ENCODE measurements around the gene FKBP8.

FKBP8 gene

DNA sequence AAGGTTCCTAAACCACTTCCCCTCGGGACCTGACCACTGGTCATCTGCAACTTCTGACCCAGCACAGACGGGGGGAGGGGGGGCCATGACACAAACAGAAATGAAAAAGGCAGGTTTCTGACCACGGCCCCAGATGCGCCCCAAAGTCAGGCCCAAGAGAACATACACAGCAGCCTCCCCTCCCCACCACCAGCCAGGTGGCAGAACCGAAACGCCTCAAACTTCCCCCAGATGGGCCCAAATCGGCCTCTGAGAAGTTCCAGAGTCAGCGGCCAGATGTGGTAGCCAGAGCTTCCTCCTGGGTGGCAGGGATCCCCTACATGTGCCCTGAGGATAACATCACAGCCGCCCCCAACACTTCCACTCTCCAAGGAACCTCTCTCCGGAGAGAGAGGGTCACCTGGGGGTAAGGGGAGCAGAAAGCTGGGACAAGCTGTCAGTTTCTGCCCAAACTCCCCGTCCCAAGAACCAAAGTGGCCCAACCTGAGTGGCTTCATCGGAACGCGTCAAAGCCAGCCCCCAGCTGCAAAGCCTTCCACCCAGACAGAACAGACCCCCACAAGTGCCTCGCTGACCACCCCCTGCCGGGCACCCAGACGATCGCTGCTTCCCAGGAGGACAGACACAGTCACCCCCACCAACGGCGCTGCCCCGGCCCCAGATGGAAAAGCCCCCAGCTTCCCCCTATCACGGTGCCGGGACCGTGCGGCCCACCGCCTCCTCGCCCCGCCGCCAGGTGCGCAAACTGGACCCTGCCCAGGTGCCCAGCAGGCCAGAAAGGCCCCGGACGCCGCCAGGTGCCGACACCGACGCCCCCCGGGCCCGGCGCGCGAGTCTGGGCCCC, 22.3 kb downstream of the FKBP8 start:
- peak; percentile 66 to 71 (median 67) for DNase-seq

DNA sequence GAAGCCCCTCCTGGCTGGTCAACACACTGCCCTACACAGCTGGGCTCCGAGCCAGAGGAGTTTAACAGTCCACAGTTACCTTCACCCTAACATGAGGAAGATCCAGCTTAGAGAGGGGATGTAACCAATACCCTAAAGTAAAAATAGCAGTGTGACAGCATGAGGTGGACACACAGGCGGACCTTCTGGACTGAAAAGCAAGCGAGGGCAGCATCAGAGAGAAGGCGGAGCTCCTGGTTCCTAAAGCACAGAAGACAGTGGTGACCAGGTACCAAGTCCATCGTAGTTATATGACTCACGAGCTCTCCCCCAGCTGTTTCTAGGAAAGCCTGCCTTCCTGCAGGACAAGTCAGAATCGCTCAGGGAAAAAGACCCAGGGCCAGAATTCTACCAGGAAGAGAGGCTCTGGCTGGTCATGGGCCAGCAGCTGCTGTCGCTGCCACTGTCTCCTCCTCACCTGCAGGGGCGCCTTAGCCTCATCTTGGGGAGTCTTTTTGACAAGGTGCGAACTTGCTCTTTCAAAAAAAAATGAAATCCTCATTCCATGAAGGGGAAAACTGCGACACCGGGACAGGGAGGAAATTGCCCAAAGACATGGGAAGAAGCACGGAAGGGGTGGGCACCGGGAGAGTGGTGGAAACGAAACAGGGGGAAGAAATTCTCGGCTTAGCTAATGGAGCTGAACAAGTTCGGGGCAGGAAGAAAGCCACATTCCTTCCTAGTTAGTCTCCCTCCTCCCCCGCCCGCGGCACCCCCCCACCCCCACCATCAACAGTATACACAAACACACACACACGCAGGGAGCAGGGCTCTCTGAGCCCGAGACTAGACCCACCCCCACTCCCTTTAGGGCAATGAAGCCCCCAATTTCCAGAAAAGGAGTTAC, 23.2 kb downstream of the FKBP8 start:
- peak; percentile 56 to 67 (median 66) for DNase-seq

DNA sequence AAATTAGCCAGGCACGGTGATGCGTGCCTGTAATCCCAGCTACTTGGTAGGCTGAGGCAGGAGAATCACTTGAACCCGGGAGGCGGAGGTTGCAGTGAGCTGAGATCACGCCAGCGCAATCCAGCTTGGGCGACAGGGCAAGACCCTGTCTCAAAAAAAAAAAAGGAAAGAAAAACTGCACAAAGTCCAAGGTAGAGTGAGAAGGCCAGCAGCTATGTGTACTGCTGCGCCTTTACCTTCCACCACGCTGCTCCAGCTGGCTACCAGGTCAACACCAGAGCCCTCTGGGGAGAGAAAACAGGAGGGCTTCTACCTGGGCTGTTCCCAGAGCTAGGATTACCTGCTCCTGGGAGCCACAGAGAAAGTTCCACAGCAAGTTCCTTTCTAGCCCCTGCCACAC, 24.7 kb downstream of the FKBP8 start:
- no peak for DNase-seq

DNA sequence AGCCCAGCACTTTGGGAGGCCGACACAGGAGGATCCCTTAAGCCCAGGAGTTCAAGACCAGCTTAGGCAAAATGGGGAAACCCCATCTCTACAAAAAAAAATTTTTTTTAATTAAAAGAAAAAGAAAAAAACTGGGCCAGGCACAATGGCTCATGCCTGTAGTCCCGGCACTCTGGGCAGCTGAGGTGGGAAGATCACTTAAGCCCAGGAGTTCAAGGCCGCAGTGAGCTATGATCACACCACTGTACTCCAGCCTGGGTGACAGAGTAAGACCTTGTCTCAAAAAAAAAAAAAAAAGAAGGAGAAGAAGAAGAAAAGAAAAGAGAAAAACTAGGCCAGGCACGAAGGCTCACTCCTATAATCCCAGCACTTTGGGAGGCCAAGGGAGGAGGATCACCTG, 25.8 kb downstream of the FKBP8 start:
- DNase-seq, result peak in 2 of 3 donors; percentile 30 to 48

DNA sequence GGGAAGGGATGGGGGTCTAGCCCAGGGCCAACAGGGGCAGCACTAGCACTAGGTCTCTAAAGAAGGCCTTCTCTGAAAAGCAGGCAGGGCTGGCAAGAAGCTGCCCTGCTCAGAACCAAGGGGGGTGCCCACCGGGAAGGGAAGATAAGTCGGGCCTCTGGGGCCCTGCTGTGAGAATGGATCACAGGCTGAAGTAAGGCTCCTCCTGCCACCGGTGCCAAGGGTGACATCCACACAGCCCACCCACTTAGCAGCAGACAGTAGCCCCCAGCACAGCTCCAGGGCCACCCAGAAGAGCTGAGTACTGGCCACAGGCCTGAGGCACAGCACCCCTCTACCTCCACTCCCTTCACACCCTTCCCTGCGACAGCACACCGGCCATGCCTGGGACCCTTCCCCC, 27.4 kb downstream of the FKBP8 start:
- no peak for DNase-seq

DNA sequence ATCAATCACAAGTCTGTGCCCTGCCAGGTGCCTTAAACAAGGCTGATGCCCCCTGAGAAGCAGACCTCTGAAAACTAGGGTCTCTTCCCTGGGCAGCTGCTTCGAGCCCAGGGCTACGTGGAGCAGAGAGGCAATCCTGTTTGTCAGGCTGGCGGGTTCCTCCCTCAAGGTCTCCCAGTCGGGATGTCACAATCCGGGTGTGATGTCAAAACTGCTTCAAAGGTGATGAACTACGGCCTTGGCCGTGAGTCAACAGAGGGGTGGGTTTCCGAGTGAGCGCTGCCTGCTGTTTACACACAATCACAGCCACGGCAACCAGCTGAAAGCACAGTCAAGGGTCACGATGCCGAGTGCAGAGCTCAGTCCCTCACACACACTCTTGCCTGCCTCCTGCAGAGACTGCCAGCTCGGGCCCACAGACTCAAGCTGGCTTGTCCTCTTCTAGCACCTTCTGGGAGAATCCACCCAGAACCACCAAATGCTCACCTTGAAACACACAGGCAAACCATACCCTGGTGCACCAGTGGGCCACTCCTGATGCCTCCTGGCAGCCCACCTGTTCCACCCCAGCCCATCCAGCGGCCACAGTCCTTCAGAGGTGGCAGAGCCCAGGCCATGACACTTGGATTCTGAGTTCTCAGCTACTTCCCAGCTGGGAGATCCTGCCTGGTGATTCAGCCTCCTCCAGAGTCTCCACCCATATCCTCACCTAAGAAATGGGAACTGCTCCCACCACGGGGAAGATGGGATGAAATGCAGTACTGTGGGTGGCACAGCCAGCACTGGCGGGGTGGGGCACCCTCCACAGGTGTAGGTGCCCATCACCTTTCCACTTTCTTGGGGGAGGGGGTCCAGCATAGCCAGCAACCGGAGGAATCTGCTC, 28.3 kb downstream of the FKBP8 start:
- peak; percentile 78 to 85 (median 79) for DNase-seq

DNA sequence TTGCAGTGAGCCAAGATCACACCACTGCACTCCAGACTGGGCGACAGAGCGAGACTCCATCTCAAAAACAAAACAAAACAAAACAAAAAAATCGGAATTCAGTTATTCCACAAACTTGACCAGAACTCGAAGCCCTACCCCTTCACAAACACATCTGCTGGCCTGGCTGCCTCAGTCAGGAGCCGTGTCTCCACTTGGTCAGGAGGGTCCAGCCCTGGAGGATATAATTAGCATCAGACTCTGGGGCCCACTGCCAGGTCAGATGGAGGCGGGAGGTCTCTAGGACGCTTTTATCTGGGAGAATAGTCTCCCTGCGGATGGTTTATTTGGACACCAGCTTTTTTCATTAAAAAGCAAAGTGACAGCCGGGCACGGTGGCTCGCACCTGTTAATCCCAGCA, 29.5 kb downstream of the FKBP8 start:
- DNase-seq, result no peak

DNA sequence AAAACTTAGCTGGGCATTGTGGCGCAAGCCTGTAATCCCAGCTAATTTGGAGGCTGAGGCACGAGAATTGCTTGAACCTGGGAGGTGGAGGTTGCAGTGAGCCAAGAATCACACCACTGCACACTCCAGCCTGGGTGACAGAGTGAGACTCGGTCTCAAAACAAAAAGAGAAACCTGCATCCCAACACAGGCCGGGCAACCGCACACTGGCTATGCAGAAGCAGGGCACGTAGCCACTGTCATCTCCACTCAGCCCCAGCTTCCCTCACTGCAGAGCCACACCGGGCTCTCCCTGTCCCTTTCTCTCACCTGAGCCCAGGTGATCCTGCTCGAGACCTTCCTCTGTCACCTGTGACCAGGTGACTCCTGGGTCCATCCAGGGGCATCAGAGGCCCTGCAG, 33.2 kb downstream of the FKBP8 start:
- no peak for DNase-seq

DNA sequence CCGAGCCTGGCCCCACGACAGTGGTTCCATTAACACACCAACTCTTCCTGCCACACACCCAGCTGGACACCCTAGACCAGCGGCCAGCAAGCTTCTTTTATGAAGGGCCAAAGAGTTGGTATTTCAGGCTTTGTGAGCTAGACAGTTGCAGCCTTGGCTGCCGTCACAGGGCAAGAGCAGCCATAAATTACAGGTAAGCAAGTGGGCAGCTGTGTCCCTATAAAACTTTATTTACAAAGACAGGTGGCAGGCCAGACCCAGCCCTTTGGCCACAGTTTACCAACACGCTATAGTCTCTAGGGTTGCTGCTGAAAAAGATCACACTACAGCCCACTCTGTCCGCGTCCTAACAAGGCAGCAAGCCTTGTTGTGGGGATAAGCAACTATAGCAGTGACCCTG, 34.8 kb downstream of the FKBP8 start:
- no peak for DNase-seq

DNA sequence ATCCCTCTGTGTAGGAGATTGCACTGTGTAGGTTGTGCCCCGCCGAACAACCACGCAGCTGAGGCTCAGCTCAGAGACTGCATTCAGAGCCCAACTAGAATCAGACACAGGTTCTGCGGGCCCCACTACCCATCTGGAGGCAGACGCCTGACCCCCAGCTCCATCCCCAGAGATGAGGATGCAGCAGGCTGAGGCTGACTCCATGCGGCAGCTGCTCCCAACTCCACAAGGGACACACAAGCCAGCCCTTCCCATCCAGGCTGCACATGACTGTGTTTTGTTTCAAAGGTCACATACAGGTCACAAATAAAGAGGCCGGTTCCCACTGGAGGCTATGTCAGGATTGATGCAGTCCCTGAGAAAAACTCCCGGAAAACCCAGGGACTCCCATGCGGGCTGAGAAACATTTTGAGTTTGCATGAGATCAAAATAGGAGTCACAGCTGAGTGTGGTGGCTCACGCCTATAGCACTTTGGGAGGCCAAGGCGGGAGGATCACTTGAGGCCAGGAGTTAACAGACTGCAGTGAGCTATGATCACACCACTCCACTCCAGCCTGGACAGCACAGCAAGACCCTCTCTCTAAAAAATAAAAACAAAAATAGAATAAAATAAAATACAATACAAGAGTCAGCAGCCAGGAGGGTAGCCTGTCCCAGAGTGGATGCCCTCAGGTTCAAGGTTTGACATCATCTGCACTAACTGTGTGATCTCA, 35.5 kb downstream of the FKBP8 start:
- no peak for DNase-seq

DNA sequence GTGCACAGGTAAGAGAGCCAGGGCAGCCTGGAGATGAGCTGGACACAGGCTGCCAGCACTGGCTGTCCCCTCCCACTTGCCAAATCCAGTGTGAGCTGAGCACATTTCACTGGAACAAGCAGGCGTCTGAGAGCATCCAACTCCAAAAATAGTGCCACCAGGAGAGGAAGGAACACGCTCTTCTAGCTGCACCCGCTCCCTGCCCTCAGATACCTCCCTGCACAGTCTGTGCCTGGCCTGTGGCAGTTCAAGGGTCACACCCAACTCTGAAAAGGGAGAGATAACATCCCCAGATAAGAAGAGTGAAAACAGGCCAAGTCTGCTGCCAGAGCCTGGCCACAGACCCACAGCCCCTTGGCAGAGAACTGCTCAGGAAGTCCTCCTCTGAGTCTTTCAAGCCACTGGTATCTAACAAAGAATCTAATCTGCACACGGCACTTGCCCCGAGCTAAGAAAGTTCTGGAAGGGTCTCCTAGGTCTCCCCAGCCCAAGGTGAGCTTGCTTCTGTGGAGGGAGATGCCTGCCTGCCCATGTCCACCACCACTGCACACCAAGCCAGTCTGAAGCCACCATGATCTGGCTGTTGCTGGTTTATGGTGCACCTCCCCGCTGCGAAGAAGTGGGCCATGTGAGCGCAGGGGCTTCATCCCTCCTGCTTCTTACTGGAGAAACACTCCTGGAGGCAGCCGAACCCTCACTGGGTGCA, 36.2 kb downstream of the FKBP8 start:
- no peak for DNase-seq

DNA sequence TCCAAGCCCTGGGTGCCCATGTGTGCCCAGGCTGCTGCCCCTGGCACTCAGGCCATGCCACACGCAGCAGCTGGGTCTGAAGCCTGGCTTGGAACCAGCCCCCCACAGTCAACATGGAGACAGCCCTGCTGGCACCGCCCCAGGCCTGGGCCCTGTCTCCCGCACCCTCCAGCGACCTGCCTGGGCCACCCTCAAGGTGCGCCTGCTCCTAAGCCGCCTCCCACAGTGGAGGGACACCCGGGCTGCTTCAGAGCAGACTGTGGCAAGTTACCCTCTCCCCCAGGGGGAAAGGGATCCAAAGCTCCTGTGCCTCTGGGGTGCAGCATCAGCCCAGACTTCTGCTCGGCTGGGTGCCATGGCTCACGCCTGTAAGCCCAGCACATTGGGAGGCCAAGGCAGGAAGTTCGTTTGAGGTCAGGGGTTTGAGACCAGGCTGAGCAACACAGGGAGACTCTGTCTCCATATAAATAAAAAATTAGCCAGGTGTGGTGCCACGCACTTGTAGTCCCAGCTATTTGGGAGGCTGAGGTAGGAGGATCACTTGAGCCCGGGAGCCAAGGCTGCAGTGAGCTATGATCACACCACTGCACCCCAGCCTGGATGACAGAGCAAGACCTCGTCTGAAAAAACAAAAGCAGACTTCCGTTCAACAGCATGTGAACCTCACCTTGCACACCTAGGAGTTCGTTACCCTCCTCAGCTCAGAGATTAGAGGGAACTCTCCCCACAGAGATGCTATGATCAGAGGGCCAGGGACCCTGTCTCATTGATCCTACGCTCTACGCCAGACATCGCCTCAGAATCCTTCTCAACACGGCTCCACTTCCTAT, 37.1 kb downstream of the FKBP8 start:
- no peak for DNase-seq

DNA sequence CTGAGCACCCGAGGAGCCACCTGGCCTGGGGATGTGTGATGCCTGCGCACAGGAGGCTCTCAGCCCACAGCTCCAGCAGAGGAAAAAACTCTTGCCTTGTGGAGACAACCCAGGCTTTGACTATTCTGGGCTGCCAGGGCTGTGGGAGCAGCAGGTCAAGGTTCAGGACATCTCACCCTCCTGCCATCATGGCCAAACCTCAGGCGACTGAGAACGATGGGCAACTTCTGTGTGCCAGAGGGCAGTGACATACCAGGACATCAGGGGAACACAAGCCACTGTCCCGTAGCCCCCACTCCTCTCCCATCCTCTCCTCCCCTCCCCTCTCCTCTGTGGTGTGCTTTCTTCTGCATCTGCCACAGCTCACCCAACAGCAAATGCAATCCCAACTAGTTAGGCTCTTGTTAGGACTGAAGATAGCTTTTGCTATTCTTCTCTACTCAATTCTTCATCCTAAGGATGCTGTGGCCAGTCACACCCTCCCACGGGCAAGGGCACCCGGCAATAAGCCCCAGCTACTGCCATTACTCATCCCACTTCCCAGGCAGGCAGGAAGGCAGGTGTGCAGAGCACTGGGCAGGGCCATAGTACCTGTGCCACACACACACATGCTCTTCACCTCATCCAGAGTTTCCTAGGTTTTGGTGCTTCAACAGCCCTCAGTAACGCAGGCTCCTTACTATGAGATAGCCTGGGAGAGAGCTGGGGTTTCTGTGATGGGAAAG, 38.3 kb downstream of the FKBP8 start:
- DNase-seq, result no peak

DNA sequence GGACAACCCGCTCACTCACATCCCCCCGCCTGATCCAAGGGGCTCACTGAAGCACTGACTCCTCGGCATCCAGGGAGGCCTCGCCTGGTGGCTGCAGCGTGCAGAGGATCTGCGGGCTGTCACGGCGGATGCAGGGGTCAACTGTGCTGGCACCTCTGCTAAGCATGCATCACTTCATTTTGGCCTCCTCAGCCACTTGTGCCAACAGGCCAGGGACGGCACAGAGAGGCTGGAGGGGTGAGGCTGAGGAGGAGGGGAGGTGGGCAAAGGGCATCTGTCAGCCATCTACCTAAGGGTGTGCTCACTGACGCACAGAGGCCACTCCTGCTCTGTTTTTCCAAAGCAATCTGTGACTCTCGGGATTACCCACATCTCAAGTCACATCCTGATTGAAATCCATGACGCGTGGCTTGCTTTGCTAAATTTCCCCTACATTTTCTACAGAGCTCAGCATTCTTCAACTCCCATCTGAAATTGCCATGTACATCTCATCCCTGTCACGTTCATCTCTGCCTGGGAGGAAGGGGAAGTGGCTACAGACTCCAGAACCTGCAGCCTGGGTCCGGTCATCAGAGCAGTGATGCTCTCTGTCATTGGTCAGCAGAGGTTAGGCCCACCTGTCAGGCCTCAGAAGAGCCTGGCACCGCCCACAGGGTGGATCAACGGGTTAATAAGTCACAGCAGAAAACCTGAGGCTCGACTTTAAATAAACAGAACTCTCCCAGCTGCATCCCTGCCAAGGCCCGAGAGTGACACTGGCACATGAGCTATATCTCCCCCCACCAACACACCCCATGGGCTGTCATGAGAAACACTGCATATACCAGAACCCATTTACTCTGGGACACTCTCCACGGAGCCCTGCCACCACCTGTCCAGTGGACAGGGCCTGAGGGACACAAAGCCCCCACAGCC, 39.1 kb downstream of the FKBP8 start:
- peak; percentile 77 to 93 (median 84) for DNase-seq

DNA sequence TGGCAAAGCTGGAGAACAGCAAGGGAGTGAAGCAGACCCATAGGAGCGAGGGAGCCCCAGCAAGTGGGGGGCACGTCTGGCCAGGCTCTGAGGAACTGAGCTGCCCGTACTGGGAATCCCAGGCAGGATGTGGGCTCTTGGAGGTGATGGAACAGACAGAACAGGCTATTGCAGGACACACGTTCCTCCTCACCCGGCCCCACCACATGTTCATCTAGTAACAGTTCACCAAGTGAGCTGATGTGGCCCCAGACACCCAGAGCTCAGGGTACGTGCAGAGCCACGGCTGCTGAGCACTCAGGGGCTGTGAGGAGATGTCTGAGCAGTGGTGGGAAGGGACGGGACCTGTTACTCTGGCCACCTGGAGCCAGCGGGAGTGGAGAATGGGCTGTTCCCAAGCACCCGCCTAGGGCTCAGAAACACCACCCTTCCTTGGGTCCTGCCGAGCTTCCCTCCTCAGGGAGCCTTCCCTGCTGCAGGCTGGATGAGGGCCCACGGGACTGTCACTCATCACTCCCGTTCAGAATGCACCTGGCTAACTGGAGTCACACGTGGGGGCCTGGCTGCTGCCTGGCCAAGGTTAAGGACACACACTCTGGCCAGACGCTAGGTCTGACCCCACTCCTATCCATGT, 39.9 kb downstream of the FKBP8 start:
- DNase-seq, result peak in 2 of 3 donors; percentile 47 to 50

DNA sequence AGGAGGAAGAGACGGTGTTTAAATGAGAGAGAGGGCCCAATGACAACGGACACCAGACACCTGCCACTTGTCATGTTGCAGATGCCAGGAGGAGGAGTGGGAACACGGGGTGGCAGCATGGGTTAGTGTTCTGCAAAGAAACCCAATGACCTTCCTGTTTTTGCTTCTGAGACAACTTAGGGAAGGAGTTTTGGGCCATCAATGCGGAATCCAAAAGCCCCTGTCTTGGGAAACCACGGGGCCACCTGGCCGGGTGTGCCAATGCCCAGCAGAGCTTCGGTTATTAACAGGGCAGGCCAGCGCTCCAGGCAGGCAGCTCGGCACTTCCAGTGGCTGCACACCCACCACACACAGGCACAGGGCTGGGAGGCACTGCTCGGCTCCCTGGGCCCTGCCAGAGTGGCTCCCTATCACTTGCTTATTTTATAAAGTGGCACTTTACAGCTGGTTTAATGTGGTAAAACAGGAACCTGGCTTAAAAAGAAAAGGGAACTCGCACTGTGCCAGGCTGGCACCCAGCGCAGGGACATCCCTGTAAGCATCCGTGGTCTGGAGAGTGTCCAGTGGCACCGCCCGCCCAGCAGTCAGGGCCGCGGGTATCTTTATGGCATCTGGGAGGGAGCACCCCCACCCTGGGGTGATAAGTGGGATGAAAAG, 40.6 kb downstream of the FKBP8 start:
- peak; percentile 69 to 79 (median 75) for DNase-seq

DNA sequence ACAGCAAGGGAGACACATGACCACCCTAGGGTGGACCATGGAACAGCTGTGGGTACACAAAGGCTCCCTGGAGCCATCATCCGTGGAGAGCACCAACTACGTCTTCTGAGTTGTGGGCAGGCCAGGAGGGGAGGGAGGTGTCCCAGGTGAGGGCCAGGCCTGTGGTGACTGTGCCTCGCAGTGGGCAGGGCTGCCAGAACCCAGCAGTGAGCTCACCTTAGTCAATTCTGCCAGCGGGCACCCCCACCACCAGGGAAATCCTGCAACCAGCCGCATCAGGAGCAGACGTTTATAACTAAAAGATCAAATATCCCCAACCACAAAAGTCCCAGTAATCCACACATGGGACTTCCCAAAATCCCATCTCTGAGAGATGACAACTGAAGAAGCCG, 41.1 kb downstream of the FKBP8 start:
- peak in 1 of 3 donors; percentile 56 for DNase-seq

DNA sequence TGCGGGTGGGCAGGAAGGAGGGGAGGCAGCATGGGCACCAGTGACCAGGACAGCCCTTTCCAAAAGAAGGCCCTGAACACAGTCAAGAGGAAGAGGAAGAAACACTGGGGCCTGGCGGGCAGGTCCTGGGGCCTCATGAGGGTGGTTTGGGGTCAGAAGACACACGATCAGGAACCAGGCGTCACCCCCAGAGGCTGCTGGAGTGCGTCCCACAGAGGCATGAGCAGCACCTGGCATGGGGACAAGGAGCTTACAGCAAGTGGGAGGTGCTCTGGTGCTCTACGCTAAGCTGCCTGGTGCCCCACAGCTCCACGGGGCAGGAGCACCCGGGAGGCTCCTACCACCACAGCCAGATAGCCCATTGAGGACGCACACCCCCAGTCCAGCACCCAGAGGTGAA, 41.5 kb downstream of the FKBP8 start:
- DNase-seq, result no peak

Measured in suppressor macrophage treated with lipopolysaccharide for 1 hour (primary cell).